ENCODE measurements around the gene HLA-DPB1.

The HLA-DPB1 gene

DNA sequence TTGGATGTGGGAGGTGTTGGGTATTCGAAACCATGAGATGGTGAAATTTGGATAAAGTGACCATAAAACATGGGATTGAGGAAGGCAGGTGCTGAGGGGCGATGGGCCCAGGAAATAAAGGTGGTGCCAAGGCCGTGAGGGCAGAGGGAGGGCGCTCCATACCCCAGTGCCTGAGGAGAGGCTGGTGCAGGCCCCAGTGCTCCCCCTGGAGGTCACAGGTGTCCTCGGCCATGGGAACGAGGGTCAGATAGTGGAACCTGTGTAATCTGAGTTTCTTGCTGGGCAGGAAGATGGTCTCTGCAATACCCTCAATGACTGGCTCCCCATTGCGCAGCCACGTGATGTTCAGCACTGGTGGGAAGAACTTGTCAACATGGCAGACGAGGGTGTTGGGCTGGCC, 16.2 kb downstream of the HLA-DPB1 start:
- Histone ChIP-seq H2AFZ (ENCODE audit: low read length) (no peak overlapping the region), H4K20me1 (ENCODE audit: insufficient read depth, low read length) (no peaks in the 10 kb centered on the region), H3K9me3 (ENCODE audit: low read length) (no peaks in the 10 kb centered on the region), H3K79me2 (ENCODE audit: insufficient read depth, low read length) (no peaks in the 10 kb centered on the region), H3K27ac (ENCODE audit: low read depth, low read length, poor library complexity, severe bottlenecking) (no peak overlapping the region), H3K9ac (ENCODE audit: low read length) (no peak overlapping the region), H3K4me1 (ENCODE audit: insufficient read depth, low read length, severe bottlenecking) (no peaks in the 10 kb centered on the region), H3K4me3 (ENCODE audit: low read depth, low read length, poor library complexity, severe bottlenecking) (no peak overlapping the region), H3K4me2 (ENCODE audit: low read length) (no peak overlapping the region), H3F3A (ENCODE audit: insufficient read depth, low read length) (no peaks in the 10 kb centered on the region), H3K27me3 (ENCODE audit: insufficient read depth, low read length) (no peaks in the 10 kb centered on the region; the same call in 1 of the 2 replicates), H3K9me2 (ENCODE audit: low read depth, low read length) (no peaks in the 10 kb centered on the region), H3K36me3 (ENCODE audit: insufficient read depth, low read length) (no peaks in the 10 kb centered on the region)
- TF ChIP-seq EZH2 (IDR thresholded peaks at IDR 0.05; ENCODE audit: borderline replicate concordance, low read length), result no peak
- TF ChIP-seq, protein P1, sequence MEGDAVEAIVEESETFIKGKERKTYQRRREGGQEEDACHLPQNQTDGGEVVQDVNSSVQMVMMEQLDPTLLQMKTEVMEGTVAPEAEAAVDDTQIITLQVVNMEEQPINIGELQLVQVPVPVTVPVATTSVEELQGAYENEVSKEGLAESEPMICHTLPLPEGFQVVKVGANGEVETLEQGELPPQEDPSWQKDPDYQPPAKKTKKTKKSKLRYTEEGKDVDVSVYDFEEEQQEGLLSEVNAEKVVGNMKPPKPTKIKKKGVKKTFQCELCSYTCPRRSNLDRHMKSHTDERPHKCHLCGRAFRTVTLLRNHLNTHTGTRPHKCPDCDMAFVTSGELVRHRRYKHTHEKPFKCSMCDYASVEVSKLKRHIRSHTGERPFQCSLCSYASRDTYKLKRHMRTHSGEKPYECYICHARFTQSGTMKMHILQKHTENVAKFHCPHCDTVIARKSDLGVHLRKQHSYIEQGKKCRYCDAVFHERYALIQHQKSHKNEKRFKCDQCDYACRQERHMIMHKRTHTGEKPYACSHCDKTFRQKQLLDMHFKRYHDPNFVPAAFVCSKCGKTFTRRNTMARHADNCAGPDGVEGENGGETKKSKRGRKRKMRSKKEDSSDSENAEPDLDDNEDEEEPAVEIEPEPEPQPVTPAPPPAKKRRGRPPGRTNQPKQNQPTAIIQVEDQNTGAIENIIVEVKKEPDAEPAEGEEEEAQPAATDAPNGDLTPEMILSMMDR (IDR thresholded peaks at IDR 0.05; ENCODE audit: low read length), result peak; percentile 90

DNA sequence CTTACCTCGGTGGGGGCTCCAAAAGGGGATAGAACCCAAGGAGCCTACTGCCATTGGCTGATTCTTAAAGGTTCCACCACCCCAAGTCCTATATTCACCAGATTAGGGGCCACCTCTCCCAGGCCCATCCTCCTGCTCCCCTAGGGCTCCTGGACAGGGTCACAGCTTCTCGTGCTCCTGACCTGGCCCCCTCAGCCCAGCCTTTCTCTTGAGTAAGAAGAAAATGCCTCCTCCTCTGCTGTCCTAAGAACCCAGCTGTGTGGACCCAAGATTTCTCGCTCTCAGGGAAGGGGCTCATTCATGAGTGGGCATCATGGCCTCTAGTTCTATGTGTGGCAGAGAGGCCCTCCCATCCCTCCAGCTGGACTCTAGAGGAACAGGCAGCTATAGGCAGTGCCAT, 16.6 kb downstream of the HLA-DPB1 start:
- Histone ChIP-seq H2AFZ (ENCODE audit: low read length) (no peak overlapping the region), H3K27ac (ENCODE audit: low read depth, low read length, poor library complexity, severe bottlenecking) (no peak overlapping the region), H3K27me3 (ENCODE audit: insufficient read depth, low read length) (no peaks in the 10 kb centered on the region; the same call in 1 of the 2 replicates), H3K36me3 (ENCODE audit: insufficient read depth, low read length) (no peaks in the 10 kb centered on the region), H3K9me3 (ENCODE audit: low read length) (no peaks in the 10 kb centered on the region), H3K4me2 (ENCODE audit: low read length) (no peak overlapping the region), H3K4me1 (ENCODE audit: insufficient read depth, low read length, severe bottlenecking) (no peaks in the 10 kb centered on the region), H3K9me2 (ENCODE audit: low read depth, low read length) (no peaks in the 10 kb centered on the region), H4K20me1 (ENCODE audit: insufficient read depth, low read length) (no peaks in the 10 kb centered on the region), H3F3A (ENCODE audit: insufficient read depth, low read length) (no peaks in the 10 kb centered on the region), H3K4me3 (ENCODE audit: low read depth, low read length, poor library complexity, severe bottlenecking) (no peak overlapping the region), H3K79me2 (ENCODE audit: insufficient read depth, low read length) (no peaks in the 10 kb centered on the region), H3K9ac (ENCODE audit: low read length) (no peak overlapping the region)
- TF ChIP-seq EZH2 (IDR thresholded peaks at IDR 0.05; ENCODE audit: borderline replicate concordance, low read length), result no peak
- TF ChIP-seq, protein P1 (IDR thresholded peaks at IDR 0.05; ENCODE audit: low read length), result no peak

DNA sequence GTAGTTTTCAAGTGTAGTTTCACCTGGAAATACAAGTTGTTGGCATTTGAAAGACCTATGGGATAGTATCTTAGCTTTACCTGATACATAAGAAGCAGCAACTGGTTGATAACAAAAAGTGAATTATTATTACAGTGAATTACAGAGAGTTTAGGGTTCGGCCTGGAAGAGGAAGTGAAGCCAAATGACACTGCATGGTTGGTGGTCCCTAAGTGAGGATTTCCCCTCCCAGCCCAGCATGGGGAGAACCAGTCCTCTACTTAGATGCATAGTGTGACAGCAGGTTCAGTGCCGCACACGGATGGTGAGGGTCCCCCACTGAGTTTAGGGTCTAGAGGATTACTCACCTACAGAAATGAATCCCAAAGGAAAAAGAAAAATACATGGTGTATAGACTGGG, 18.1 kb downstream of the HLA-DPB1 start:
- H3K4me2 ChIP-seq (ENCODE audit: low read length), result no peak overlapping the region
- H4K20me1 ChIP-seq (ENCODE audit: insufficient read depth, low read length), result no peaks in the 10 kb centered on the region
- H3K36me3 ChIP-seq (ENCODE audit: insufficient read depth, low read length), result no peaks in the 10 kb centered on the region
- no peaks in the 10 kb centered on the region for H3K79me2 ChIP-seq (ENCODE audit: insufficient read depth, low read length)
- H3F3A ChIP-seq (ENCODE audit: insufficient read depth, low read length), result no peaks in the 10 kb centered on the region
- no peaks in the 10 kb centered on the region; the same call in 1 of the 2 replicates for H3K27me3 ChIP-seq (ENCODE audit: insufficient read depth, low read length)
- H3K4me3 ChIP-seq (ENCODE audit: low read depth, low read length, poor library complexity, severe bottlenecking), result no peak overlapping the region
- H3K9me3 ChIP-seq (ENCODE audit: low read length), result no peaks in the 10 kb centered on the region
- no peak overlapping the region for H3K9ac ChIP-seq (ENCODE audit: low read length)
- no peak overlapping the region for H2AFZ ChIP-seq (ENCODE audit: low read length)
- no peaks in the 10 kb centered on the region for H3K9me2 ChIP-seq (ENCODE audit: low read depth, low read length)
- no peaks in the 10 kb centered on the region for H3K4me1 ChIP-seq (ENCODE audit: insufficient read depth, low read length, severe bottlenecking)
- H3K27ac ChIP-seq (ENCODE audit: low read depth, low read length, poor library complexity, severe bottlenecking), result no peak overlapping the region
- TF ChIP-seq EZH2 (IDR thresholded peaks at IDR 0.05; ENCODE audit: borderline replicate concordance, low read length), result no peak
- TF ChIP-seq, protein P1 (IDR thresholded peaks at IDR 0.05; ENCODE audit: low read length), result no peak

Data from OCI-LY1 (cell line).